Smooth muscle cell (in vitro differentiated cells): Measurements from ENCODE around the gene IDS. TPM values are rescaled to one million over a fixed set of nuclear protein-coding genes. Genes with fewer than 3 reads are reported as not detected.

ENCODE experiments used
- DNase-seq: peaks from one replicate; lab custom pipeline; 2025; ENCODE audit not compliant: unreplicated experiment; lab: John Stamatoyannopoulos, UW
- H2AFZ ChIP-seq: fragments of 200-600 bp; sonication (generic); 2 replicates; pipeline ENCODE4 v1.6.0; 2016; ENCODE audit warnings: antibody characterized with exemption, low read depth, mild to moderate bottlenecking
- H3F3A ChIP-seq: fragments of 200-600 bp; sonication (generic); 2 replicates; pipeline ENCODE4 v1.6.0; 2017; ENCODE audit warnings: antibody characterized with exemption, low read depth
- H3K27ac ChIP-seq: fragments of 200-600 bp; sonication (generic); 2 replicates; pipeline ENCODE4 v1.5.1; 2016; ENCODE audit warnings: low read depth, mild to moderate bottlenecking
- H3K27me3 ChIP-seq: fragments of 200-600 bp; sonication (generic); 2 replicates; pipeline ENCODE4 v1.6.1; 2016; ENCODE audit warnings: low read depth, mild to moderate bottlenecking
- H3K36me3 ChIP-seq: fragments of 200-600 bp; sonication (generic); 2 replicates; pipeline ENCODE4 v1.5.1; 2016; ENCODE audit warnings: low read depth
- H3K4me1 ChIP-seq: fragments of 200-600 bp; sonication (generic); 2 replicates; pipeline ENCODE4 v1.5.1; 2016; ENCODE audit warnings: low read depth
- H3K4me2 ChIP-seq: fragments of 200-600 bp; sonication (generic); 2 replicates; pipeline ENCODE4 v1.6.0; 2016; ENCODE audit warnings: mild to moderate bottlenecking
- H3K4me3 ChIP-seq: fragments of 200-600 bp; sonication (generic); 2 replicates; pipeline ENCODE4 v1.5.1; 2016; ENCODE audit warnings: mild to moderate bottlenecking
- H3K79me2 ChIP-seq: fragments of 200-600 bp; sonication (generic); 2 replicates; pipeline ENCODE4 v1.6.0; 2016; ENCODE audit warnings: low read depth, mild to moderate bottlenecking
- H3K9ac ChIP-seq: fragments of 200-600 bp; sonication (generic); 2 replicates; pipeline ENCODE4 v1.6.0; 2016; ENCODE audit warnings: low read depth
- H3K9me3 ChIP-seq: fragments of 200-600 bp; sonication (generic); replicated peaks from 2 replicates; pipeline ENCODE4 v1.5.1; 2016; ENCODE audit warnings: low read depth
- H4K20me1 ChIP-seq: fragments of 200-600 bp; sonication (generic); 2 replicates; pipeline ENCODE4 v1.6.0; 2016; ENCODE audit warnings: low read depth
- WGBS: methylation state at CpG from one replicate; pipeline ENCODE4 v1.1.7; 2016; ENCODE audit warnings: low lambda C conversion rate; 5-methylcytosine and 5-hydroxymethylcytosine counted together
- polyA plus RNA-seq: library from polyadenylated mRNA; unstranded; fragments of >200 nt; fragmentation: Nextera tagmentation; extraction: Ambion mirVana; gene quantifications from 2 replicates; pipeline ENCODE4 v1.2.1, GENCODE V29; 2016
- total RNA-seq: library from RNA; depleted of rRNA; stranded (reverse); fragments of >200 nt; gene quantifications from 2 replicates; pipeline ENCODE4 v1.2.3, GENCODE V29; 2014
- TF ChIP-seq, protein P1 (sequence below): fragments of 200-600 bp; sonication (generic); IDR thresholded peaks from 2 replicates; pipeline ENCODE4 v1.5.1; 2017; ENCODE audit warnings: borderline replicate concordance, mild to moderate bottlenecking, antibody characterized with exemption; ENCODE audit not compliant: insufficient read depth, poor library complexity, severe bottlenecking

The IDS gene
- total and polyA plus RNA-seq, 2 experiments from 2014 or later: 70.5 to 111 TPM

DNA sequence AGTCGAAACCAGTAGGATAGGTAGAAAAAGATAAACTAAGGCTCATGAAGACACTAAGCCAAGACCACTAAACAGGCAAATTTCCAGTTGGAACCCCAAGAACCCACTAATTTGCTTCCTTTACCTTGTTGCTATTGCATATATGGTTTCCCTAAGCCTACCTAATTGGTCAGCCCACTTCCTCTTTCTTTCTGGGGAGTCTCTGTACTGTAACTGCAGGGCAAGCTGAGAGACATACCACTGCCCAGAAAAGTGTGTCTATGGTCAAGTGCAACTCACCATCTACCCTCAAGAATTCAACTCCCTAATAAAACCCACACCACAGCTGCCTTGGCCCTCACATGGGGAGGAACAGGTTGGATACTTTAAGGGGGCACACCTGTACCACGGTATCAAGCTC, 28.6 kb downstream of the IDS start:
- no peaks in the 10 kb centered on the region for H3K36me3 ChIP-seq
- no peaks in the 10 kb centered on the region for H3K79me2 ChIP-seq
- H3K9me3 ChIP-seq: no peaks in the 10 kb centered on the region
- no peaks in the 10 kb centered on the region for H4K20me1 ChIP-seq
- H3K4me1 ChIP-seq: no peaks in the 10 kb centered on the region
- TF ChIP-seq, protein P1, sequence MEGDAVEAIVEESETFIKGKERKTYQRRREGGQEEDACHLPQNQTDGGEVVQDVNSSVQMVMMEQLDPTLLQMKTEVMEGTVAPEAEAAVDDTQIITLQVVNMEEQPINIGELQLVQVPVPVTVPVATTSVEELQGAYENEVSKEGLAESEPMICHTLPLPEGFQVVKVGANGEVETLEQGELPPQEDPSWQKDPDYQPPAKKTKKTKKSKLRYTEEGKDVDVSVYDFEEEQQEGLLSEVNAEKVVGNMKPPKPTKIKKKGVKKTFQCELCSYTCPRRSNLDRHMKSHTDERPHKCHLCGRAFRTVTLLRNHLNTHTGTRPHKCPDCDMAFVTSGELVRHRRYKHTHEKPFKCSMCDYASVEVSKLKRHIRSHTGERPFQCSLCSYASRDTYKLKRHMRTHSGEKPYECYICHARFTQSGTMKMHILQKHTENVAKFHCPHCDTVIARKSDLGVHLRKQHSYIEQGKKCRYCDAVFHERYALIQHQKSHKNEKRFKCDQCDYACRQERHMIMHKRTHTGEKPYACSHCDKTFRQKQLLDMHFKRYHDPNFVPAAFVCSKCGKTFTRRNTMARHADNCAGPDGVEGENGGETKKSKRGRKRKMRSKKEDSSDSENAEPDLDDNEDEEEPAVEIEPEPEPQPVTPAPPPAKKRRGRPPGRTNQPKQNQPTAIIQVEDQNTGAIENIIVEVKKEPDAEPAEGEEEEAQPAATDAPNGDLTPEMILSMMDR: no peak
- H2AFZ ChIP-seq: no peak overlapping the region
- H3K27ac ChIP-seq: no peak overlapping the region
- no peaks in the 10 kb centered on the region for H3K27me3 ChIP-seq
- no peak overlapping the region for H3K4me3 ChIP-seq
- H3F3A ChIP-seq: no peaks in the 10 kb centered on the region
- H3K4me2 ChIP-seq: no peak overlapping the region
- no peak for DNase-seq
- H3K9ac ChIP-seq: no peak overlapping the region
- WGBS: 78% methylated on average over 2 of the region's 2 CpGs

DNA sequence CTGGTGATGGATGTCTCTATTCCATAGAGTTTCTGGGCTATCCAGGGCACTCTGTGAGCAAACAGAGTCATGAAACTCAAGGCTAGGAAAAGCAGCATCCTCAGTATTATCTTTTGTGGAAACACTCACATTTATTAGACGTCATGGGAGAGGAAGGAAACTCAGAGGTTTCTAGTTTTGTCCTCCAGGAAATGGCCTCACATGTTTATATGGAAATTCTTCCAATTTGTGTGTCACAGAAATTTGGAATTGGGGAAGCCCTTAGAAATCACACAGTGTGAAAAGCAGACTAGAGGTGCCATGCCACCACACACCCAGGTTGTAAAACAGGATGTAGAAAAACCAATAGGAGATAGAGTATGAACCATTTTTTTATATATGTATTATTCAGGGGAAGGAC, 31.1 kb downstream of the IDS start:
- Histone ChIP-seq H3K27ac (no peak overlapping the region), H4K20me1 (no peaks in the 10 kb centered on the region), H3K4me2 (no peak overlapping the region), H3K36me3 (no peaks in the 10 kb centered on the region), H3K4me3 (no peak overlapping the region), H2AFZ (no peak overlapping the region), H3K79me2 (no peaks in the 10 kb centered on the region), H3F3A (no peaks in the 10 kb centered on the region), H3K4me1 (no peaks in the 10 kb centered on the region), H3K9me3 (no peaks in the 10 kb centered on the region), H3K27me3 (no peaks in the 10 kb centered on the region), H3K9ac (no peak overlapping the region)
- TF ChIP-seq, protein P1: no peak
- DNase-seq: no peak
- WGBS: 53% methylated on average over 1 of the region's 1 CpG

DNA sequence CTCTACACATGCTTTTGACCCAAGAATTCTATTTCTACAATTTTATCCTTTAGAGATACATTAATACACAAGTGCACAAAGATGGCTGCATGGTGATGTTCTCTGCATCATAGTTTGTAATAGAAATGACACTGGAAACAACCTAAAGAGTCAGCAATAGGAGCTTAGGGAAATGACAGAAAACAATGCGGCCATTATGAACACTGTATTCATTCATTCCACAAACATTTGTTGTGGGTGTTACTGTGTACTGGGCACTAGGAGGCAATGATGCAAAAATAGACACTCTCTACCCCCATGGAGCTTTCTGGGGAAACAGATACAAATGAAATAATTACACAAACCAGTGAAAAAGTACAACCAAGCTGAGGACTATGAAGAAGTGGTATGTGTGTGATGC, 32.0 kb downstream of the IDS start:
- no peaks in the 10 kb centered on the region for H3K36me3 ChIP-seq
- H3K9me3 ChIP-seq: no peaks in the 10 kb centered on the region
- H3K4me2 ChIP-seq: no peak overlapping the region
- H3K27me3 ChIP-seq: no peaks in the 10 kb centered on the region
- H3K27ac ChIP-seq: no peak overlapping the region
- no peak overlapping the region for H2AFZ ChIP-seq
- H3K4me3 ChIP-seq: no peak overlapping the region
- H3F3A ChIP-seq: no peaks in the 10 kb centered on the region
- no peak overlapping the region for H3K9ac ChIP-seq
- no peak for DNase-seq
- no peaks in the 10 kb centered on the region for H4K20me1 ChIP-seq
- 71% methylated on average over 1 of the region's 1 CpG for WGBS
- H3K4me1 ChIP-seq: no peaks in the 10 kb centered on the region
- no peaks in the 10 kb centered on the region for H3K79me2 ChIP-seq
- TF ChIP-seq, protein P1: no peak

DNA sequence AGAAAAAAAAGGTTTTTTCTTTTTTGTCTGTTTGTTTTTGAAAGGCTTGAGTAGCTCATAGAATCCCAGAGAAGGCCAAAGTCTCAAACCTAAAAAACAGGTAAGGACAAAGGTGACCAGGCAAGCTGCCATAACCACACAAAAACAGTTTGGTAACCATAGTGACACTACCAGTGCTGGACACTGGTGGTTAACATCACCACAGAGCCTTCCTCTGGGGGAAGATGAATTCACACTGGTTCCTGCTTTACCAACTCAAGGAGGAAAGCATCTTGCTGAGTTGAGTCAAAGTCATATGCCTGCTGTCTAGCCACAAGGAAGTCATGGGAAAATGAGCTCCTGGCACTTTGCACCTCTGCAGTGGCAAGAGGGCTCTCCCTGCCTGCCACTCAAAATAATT, 32.5 kb downstream of the IDS start:
- H3F3A ChIP-seq: no peaks in the 10 kb centered on the region
- DNase-seq: no peak
- no peaks in the 10 kb centered on the region for H3K36me3 ChIP-seq
- no peak overlapping the region for H3K27ac ChIP-seq
- TF ChIP-seq, protein P1: no peak
- no peak overlapping the region for H3K9ac ChIP-seq
- H3K4me2 ChIP-seq: no peak overlapping the region
- no peaks in the 10 kb centered on the region for H3K79me2 ChIP-seq
- H3K4me3 ChIP-seq: no peak overlapping the region
- no peaks in the 10 kb centered on the region for H4K20me1 ChIP-seq
- no peak overlapping the region for H2AFZ ChIP-seq
- H3K9me3 ChIP-seq: no peaks in the 10 kb centered on the region
- no peaks in the 10 kb centered on the region for H3K27me3 ChIP-seq
- no peaks in the 10 kb centered on the region for H3K4me1 ChIP-seq
